ENCODE results near the gene B3GALNT2.

DNA sequence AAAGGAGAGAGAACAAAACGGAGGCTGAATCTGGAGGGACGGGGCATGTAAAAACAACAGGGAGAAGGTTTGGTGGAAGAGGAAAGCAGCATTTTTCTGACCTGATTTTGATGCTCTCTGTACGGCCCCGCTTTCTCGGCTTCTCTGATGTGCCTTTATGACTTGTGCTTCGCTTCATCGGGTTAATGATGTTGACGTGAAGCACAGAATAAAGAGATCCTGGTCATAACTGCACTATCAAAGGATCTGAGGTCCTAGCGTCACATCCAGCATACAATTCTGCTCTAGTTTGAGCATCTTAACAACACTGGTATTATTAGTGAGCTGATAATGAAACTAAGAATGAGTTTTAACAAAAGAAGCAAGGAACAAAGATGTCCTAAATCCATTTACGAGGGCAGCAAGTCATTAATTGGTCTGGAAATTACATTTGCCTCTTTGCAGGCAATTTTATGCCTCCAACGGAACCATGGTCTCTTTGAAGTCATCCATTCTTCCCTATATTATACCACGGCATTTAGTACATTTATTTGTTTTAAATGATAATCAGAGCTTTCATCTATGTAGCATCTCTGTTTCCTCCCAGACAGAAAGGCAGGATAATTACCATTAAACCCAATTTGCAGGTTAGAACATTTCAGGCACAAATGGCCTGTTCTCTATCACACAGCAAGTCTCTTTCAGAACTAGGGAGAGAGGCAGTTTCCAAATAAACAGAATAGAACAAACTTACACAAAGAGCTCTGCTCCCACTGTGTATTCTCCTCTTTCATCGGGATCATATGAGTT is 45.3 kb upstream of the B3GALNT2 start:
- TF ChIP-seq, protein P1, sequence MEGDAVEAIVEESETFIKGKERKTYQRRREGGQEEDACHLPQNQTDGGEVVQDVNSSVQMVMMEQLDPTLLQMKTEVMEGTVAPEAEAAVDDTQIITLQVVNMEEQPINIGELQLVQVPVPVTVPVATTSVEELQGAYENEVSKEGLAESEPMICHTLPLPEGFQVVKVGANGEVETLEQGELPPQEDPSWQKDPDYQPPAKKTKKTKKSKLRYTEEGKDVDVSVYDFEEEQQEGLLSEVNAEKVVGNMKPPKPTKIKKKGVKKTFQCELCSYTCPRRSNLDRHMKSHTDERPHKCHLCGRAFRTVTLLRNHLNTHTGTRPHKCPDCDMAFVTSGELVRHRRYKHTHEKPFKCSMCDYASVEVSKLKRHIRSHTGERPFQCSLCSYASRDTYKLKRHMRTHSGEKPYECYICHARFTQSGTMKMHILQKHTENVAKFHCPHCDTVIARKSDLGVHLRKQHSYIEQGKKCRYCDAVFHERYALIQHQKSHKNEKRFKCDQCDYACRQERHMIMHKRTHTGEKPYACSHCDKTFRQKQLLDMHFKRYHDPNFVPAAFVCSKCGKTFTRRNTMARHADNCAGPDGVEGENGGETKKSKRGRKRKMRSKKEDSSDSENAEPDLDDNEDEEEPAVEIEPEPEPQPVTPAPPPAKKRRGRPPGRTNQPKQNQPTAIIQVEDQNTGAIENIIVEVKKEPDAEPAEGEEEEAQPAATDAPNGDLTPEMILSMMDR (conservative IDR thresholded peaks at IDR 0.05 in 1 of 2, IDR thresholded peaks at IDR 0.05 in 1 of 2; ENCODE audit: extremely low read depth in 1 of 2, insufficient read depth in 1 of 2, low read depth in 1 of 2, low read length in 2 of 2): no peak
- no peak for TF ChIP-seq EZH2 (IDR thresholded peaks at IDR 0.05; ENCODE audit: borderline replicate concordance, low read length)
